Neural cell (in vitro differentiated cells): Measurements from ENCODE around the gene SGSM1. TPM values are rescaled to one million over a fixed set of nuclear protein-coding genes. Genes with fewer than 3 reads are reported as not detected.

Experiments used
- H2AFZ ChIP-seq: fragments of 200-600, 300-800 bp; sonication (generic), shearing (Covaris generic); 2 replicates; pipeline ENCODE4 v1.6.0; 2014; ENCODE audit warnings: low read depth, mild to moderate bottlenecking, antibody characterized with exemption, low read length, moderate library complexity
- H3F3A ChIP-seq: fragments of 200-600 bp; shearing (Covaris generic); 2 replicates; pipeline ENCODE4 v1.6.1; 2016; ENCODE audit warnings: mild to moderate bottlenecking, moderate library complexity, mixed read lengths, antibody characterized with exemption, low read length; ENCODE audit not compliant: insufficient read depth, poor library complexity, severe bottlenecking
- H3K27ac ChIP-seq: fragments of 200-600, 300-800 bp; sonication (generic), shearing (Covaris generic); 2 replicates; pipeline ENCODE4 v1.5.1; 2014; ENCODE audit warnings: mild to moderate bottlenecking, low read length, moderate library complexity
- H3K27me3 ChIP-seq: fragments of 300-800, 200-600 bp; sonication (generic), shearing (Covaris generic); 2 replicates; pipeline ENCODE4 v1.6.0; 2014; ENCODE audit warnings: mild to moderate bottlenecking, low read depth, low read length, moderate library complexity; ENCODE audit not compliant: insufficient read depth
- H3K36me3 ChIP-seq: fragments of 300-800, 200-600 bp; sonication (generic), shearing (Covaris generic); 2 replicates; pipeline ENCODE4 v1.5.1; 2014; ENCODE audit warnings: mild to moderate bottlenecking, antibody characterized with exemption, low read length, moderate library complexity; ENCODE audit not compliant: insufficient read depth
- H3K4me2 ChIP-seq: fragments of 300-800, 200-600 bp; sonication (generic), shearing (Covaris generic); 2 replicates; pipeline ENCODE4 v1.6.0; 2014; ENCODE audit warnings: mild to moderate bottlenecking, low read length
- H3K4me3 ChIP-seq: fragments of 300-800, 200-600 bp; sonication (generic), shearing (Covaris generic); 2 replicates; pipeline ENCODE4 v1.5.1; 2014; ENCODE audit warnings: mild to moderate bottlenecking, low read length, moderate library complexity
- H3K79me2 ChIP-seq: fragments of 200-600 bp; shearing (Covaris generic); replicated peaks from 2 replicates; pipeline ENCODE4 v1.6.0; 2014; ENCODE audit warnings: mild to moderate bottlenecking, low read length, moderate library complexity; ENCODE audit not compliant: insufficient read depth
- H3K9ac ChIP-seq: fragments of 300-800, 200-600 bp; sonication (generic), shearing (Covaris generic); 2 replicates; pipeline ENCODE4 v1.6.1; 2016; ENCODE audit warnings: mild to moderate bottlenecking, low read length, mixed read lengths
- H3K9me2 ChIP-seq: fragments of 200-600 bp; shearing (Covaris generic); 2 replicates; pipeline ENCODE4 v1.6.1; 2016; ENCODE audit warnings: mild to moderate bottlenecking, low read length, mixed read lengths; ENCODE audit not compliant: insufficient read depth
- H3K9me3 ChIP-seq: fragments of 200-600, 300-800 bp; sonication (generic), shearing (Covaris generic); 2 replicates; pipeline ENCODE4 v1.6.1; 2016; ENCODE audit warnings: mild to moderate bottlenecking, mixed run types, low read length, moderate library complexity, mixed read lengths
- H4K20me1 ChIP-seq: fragments of 200-600 bp; shearing (Covaris generic); 2 replicates; pipeline ENCODE4 v1.6.1; 2016; ENCODE audit warnings: mild to moderate bottlenecking, mixed run types; ENCODE audit not compliant: insufficient read depth
- EP300 ChIP-seq: fragments of 450-650 bp; conservative IDR thresholded peaks from 2 replicates; pipeline ENCODE4 v1.6.1; 2014; ENCODE audit warnings: antibody characterized with exemption, mild to moderate bottlenecking, moderate library complexity; ENCODE audit not compliant: poor library complexity, severe bottlenecking
- EZH2 ChIP-seq: fragments of 200-600, 300-800 bp; shearing (Covaris generic), sonication (generic); IDR thresholded peaks from 2 replicates; pipeline ENCODE4 v1.6.1; 2014; ENCODE audit warnings: antibody characterized with exemption, low read length, borderline replicate concordance, mild to moderate bottlenecking; ENCODE audit not compliant: insufficient read depth, poor library complexity, severe bottlenecking
- MXI1 ChIP-seq: fragments of 450-650 bp; conservative IDR thresholded peaks from 2 replicates; pipeline ENCODE4 v1.6.1; 2014; ENCODE audit warnings: antibody characterized with exemption, mild to moderate bottlenecking; ENCODE audit not compliant: poor library complexity, severe bottlenecking
- POLR2AphosphoS5 ChIP-seq: IDR thresholded peaks from 2 replicates; pipeline ENCODE4 v1.6.1; 2012
- RAD21 ChIP-seq: fragments of 450-650 bp; conservative IDR thresholded peaks from 2 replicates; pipeline ENCODE4 v1.6.1; 2014; ENCODE audit warnings: antibody characterized with exemption, mild to moderate bottlenecking, moderate library complexity
- SMC3 ChIP-seq: fragments of 450-650 bp; conservative IDR thresholded peaks from 2 replicates; pipeline ENCODE4 v1.6.1; 2014; ENCODE audit warnings: antibody characterized with exemption, mild to moderate bottlenecking, moderate library complexity; ENCODE audit not compliant: poor library complexity
- TAF1 ChIP-seq: IDR thresholded peaks from 2 replicates; pipeline ENCODE4 v1.6.1; 2012; ENCODE audit warnings: low read depth
- polyA plus RNA-seq: library from polyadenylated mRNA; depleted of rRNA; stranded (reverse); fragments of >200 nt; gene quantifications from 2 replicates; pipeline ENCODE4 v1.2.3, GENCODE V29; 2014
- TF ChIP-seq, protein P1 (sequence below): IDR thresholded peaks from 2 replicates; pipeline ENCODE4 v1.6.1; 2012; ENCODE audit warnings: borderline replicate concordance
- TF ChIP-seq, protein P2 (sequence below): fragments of 450-650 bp; IDR thresholded peaks from 2 replicates; pipeline ENCODE4 v1.5.1; 2014; ENCODE audit warnings: antibody characterized with exemption, mild to moderate bottlenecking, moderate library complexity; ENCODE audit not compliant: poor library complexity, severe bottlenecking

The SGSM1 gene
- polyA plus RNA-seq, 1 donor from 2014 or later, result 7.5 TPM

GRCh38 chr22:24761888-24762675, 43.9 kb upstream of the SGSM1 start:
- no peak overlapping the region for H3K9ac ChIP-seq
- H3K27me3 ChIP-seq, result no peaks in the 10 kb centered on the region
- no peaks in the 10 kb centered on the region for H3F3A ChIP-seq
- TF ChIP-seq MXI1 (no peak), EP300 (no peak), EZH2 (no peak), POLR2AphosphoS5 (no peak), TAF1 (no peak), RAD21 (no peak), SMC3 (no peak)
- TF ChIP-seq, protein P1, sequence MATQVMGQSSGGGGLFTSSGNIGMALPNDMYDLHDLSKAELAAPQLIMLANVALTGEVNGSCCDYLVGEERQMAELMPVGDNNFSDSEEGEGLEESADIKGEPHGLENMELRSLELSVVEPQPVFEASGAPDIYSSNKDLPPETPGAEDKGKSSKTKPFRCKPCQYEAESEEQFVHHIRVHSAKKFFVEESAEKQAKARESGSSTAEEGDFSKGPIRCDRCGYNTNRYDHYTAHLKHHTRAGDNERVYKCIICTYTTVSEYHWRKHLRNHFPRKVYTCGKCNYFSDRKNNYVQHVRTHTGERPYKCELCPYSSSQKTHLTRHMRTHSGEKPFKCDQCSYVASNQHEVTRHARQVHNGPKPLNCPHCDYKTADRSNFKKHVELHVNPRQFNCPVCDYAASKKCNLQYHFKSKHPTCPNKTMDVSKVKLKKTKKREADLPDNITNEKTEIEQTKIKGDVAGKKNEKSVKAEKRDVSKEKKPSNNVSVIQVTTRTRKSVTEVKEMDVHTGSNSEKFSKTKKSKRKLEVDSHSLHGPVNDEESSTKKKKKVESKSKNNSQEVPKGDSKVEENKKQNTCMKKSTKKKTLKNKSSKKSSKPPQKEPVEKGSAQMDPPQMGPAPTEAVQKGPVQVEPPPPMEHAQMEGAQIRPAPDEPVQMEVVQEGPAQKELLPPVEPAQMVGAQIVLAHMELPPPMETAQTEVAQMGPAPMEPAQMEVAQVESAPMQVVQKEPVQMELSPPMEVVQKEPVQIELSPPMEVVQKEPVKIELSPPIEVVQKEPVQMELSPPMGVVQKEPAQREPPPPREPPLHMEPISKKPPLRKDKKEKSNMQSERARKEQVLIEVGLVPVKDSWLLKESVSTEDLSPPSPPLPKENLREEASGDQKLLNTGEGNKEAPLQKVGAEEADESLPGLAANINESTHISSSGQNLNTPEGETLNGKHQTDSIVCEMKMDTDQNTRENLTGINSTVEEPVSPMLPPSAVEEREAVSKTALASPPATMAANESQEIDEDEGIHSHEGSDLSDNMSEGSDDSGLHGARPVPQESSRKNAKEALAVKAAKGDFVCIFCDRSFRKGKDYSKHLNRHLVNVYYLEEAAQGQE, result no peak
- TF ChIP-seq, protein P2, sequence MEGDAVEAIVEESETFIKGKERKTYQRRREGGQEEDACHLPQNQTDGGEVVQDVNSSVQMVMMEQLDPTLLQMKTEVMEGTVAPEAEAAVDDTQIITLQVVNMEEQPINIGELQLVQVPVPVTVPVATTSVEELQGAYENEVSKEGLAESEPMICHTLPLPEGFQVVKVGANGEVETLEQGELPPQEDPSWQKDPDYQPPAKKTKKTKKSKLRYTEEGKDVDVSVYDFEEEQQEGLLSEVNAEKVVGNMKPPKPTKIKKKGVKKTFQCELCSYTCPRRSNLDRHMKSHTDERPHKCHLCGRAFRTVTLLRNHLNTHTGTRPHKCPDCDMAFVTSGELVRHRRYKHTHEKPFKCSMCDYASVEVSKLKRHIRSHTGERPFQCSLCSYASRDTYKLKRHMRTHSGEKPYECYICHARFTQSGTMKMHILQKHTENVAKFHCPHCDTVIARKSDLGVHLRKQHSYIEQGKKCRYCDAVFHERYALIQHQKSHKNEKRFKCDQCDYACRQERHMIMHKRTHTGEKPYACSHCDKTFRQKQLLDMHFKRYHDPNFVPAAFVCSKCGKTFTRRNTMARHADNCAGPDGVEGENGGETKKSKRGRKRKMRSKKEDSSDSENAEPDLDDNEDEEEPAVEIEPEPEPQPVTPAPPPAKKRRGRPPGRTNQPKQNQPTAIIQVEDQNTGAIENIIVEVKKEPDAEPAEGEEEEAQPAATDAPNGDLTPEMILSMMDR, result no peak
- no peak overlapping the region for H2AFZ ChIP-seq
- no peaks in the 10 kb centered on the region for H3K36me3 ChIP-seq
- no peak overlapping the region for H3K4me2 ChIP-seq
- H3K9me3 ChIP-seq, result no peaks in the 10 kb centered on the region
- no peak overlapping the region for H3K27ac ChIP-seq
- no peaks in the 10 kb centered on the region for H4K20me1 ChIP-seq
- no peaks in the 10 kb centered on the region for H3K79me2 ChIP-seq
- H3K9me2 ChIP-seq, result no peaks in the 10 kb centered on the region
- no peak overlapping the region for H3K4me3 ChIP-seq

DNA sequence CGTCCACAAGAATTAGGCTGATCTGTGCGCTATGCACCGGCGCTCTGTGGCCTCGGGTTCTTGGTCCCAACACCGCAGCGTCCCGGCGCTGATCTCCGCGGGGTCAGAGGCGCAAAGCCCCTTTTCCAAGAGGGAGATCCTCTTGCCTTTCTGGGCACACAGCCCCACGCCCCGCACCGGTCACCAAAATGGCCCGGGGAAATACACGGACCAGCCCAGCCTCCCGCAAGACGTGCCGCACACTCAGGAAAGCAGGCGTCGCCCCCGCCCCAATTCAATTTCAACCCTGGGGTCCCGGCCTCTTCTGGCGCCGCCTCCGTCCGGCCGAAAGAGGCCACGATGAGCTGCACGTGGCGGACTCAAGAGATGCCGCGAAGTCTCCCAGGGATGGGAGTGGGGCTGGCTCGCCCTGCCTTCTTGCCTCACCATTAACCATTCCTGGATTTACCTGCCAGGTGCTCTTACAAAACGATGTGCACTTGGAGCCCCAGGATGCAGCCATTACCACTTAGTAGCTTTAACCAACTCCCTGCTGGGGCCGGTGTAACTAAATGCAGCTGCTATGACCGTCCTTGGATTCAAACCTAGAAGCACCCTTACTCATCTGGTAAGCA, 42.0 kb upstream of the SGSM1 start:
- Histone ChIP-seq H3K79me2 (no peaks in the 10 kb centered on the region), H3K4me2 (no peak overlapping the region), H3K27ac (no peak overlapping the region), H3K9me2 (no peaks in the 10 kb centered on the region), H3K36me3 (no peaks in the 10 kb centered on the region), H3K9ac (no peak overlapping the region), H3K9me3 (no peaks in the 10 kb centered on the region), H3K4me3 (no peak overlapping the region), H3K27me3 (no peaks in the 10 kb centered on the region), H4K20me1 (no peaks in the 10 kb centered on the region), H2AFZ (no peak overlapping the region), H3F3A (no peaks in the 10 kb centered on the region)
- TF ChIP-seq, protein P2, result no peak
- TF ChIP-seq SMC3 (no peak), RAD21 (no peak), POLR2AphosphoS5 (no peak), EZH2 (no peak), EP300 (no peak), MXI1 (no peak), TAF1 (no peak)
- TF ChIP-seq, protein P1, result no peak
